ENCODE measurements around the gene RNF43. TPM values are rescaled to one million over a fixed set of nuclear protein-coding genes. Genes with fewer than 3 reads are reported as not detected.
A peak's percentile ranks its signal among the peaks of the same experiment; 100 is the strongest.

RNF43 gene
- polyA plus RNA-seq (ENCODE audit: insufficient read length in 3 of 3): 10 to 100 TPM; 12.7 to 14.6 (median 14.2) TPM

DNA sequence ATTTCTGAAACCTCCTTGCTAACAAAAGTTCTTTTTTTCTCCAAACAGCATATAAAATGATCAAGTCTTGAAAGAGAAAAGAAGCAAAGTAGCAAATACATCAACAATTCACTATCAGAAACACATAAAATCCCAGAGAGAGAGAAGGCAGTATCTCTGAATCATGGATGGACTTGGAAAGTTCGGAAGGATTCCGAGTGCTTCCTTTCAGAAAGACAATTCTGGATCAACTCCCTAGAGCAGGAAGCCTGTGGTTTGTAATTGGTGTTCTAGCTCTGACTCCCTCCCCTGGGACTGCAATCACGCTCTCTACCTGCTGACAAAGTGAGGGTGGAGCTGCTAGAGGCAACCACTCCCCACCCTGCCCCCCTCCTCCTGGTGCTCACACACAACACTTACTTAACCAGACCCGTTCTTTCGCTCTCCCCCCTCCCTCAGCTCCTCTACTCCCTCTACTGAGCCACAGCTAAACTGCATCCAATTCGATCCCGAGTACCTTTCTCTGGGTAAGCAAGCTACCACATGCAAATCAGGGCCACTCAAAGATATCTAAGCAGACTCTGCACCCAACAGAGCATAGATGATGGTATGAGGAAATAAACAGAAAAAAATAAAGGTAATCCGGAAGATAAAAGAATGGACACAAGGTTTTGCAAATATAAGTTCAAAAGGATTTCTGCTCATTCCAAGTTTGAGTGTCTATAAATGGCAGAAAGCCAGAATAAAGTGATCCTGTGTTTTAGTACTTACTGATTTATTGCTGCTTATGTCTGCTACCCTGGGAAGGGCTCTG lies at the start of gene RNF43:
Gene RNF43 (minus strand): TSS at position 235 of the 793 bp plus-strand sequence. CDS start 1,957 bp downstream, outside the sequence.
- DNase-seq (ENCODE audit: low read depth in 3 of 3, low spot score in 2 of 3): peak; percentile 83 to 88 (median 88)

- no peak for DNase-seq (ENCODE audit: low read depth in 3 of 3, low spot score in 2 of 3)
These were observed 38.2 kb upstream of the RNF43 start for GRCh38 chr17:58455491-58455890.

DNA sequence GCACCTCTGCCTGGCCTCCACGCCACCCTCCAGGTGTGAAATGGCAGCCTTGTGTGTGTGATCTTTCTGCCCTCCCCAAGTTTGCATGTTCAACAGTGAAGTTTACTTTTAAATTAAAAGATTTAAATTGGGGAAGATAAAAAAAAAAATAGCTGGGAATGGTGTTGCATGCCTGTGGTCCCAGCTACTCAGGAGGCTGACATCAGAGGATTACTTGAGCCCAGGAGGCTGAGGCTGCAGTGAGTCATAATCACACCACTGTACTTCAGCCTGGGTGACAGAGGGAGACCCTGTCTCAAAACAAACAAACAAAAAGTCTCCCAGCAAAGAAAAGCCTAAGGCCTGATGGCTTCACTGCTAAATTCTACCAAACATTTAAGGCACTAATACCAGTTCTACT lies 35.4 kb upstream of the RNF43 start:
- no peak for DNase-seq (ENCODE audit: low read depth in 3 of 3, low spot score in 2 of 3)

GRCh38 chr17:58447039-58447975 lies 30.0 kb upstream of the RNF43 start:
- peak; percentile 14 to 50 (median 31) for DNase-seq (ENCODE audit: low read depth in 3 of 3, low spot score in 2 of 3)

- no peak for DNase-seq (ENCODE audit: low read depth in 3 of 3, low spot score in 2 of 3)
These were observed 28.8 kb upstream of the RNF43 start for GRCh38 chr17:58446086-58446485.

DNA sequence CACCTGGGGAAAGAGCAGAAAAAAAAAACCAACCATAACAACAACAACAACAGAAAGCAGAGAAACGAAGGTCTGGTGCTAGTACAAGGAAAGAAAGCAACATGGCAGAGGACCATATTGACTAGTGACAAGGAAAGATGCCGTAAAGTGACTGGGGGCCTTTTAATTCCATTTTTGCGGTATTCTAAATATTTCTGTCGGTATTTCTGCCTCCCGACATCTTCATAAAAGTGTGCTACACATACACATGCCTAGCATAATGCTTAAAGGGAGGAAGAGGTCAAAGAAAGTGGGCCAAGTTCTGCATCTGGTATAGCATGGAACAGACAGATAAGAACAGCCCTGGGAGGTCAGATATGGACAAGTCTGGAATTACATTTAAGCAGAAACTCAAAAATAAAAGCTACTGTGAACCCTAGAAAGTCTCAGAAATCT lies 19.5 kb upstream of the RNF43 start:
- DNase-seq (ENCODE audit: low read depth in 3 of 3, low spot score in 2 of 3): no peak

GRCh38 chr17:58436245-58436644 lies 18.9 kb upstream of the RNF43 start:
- DNase-seq (ENCODE audit: low read depth in 3 of 3, low spot score in 2 of 3): no peak

GRCh38 chr17:58432806-58433573 lies 15.7 kb upstream of the RNF43 start:
- DNase-seq (ENCODE audit: low read depth in 3 of 3, low spot score in 2 of 3): no peak

- no peak for DNase-seq (ENCODE audit: low read depth in 3 of 3, low spot score in 2 of 3)
These were observed 10.5 kb upstream of the RNF43 start for GRCh38 chr17:58427807-58428206.

- no peak for DNase-seq (ENCODE audit: low read depth in 3 of 3, low spot score in 2 of 3)
These were observed 4.4 kb upstream of the RNF43 start for GRCh38 chr17:58421711-58422110.

GRCh38 chr17:58420827-58421226 lies 3.5 kb upstream of the RNF43 start:
- no peak for DNase-seq (ENCODE audit: low read depth in 3 of 3, low spot score in 2 of 3)

DNA sequence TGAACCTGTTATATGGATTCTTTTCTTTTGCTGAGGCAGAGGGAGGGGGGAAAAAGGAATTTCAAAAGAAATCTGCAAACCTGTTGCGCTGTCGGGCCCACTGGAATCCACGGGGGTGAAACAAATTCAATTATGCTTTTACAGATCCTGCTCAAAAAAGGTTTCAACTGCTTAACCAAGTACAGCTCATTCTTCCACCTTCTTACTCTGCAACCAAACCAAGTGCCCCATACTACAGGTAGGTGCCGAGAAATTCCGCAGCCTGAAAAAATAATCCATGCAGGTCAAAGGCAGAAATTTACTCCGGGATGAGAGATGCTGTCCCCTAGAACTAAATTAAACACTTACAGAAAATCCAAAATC lies 416 bp downstream of the RNF43 start:
- no peak for DNase-seq (ENCODE audit: low read depth in 3 of 3, low spot score in 2 of 3)

GRCh38 chr17:58416396-58416795 lies 938 bp downstream of the RNF43 start:
- no peak for DNase-seq (ENCODE audit: low read depth in 3 of 3, low spot score in 2 of 3)

DNA sequence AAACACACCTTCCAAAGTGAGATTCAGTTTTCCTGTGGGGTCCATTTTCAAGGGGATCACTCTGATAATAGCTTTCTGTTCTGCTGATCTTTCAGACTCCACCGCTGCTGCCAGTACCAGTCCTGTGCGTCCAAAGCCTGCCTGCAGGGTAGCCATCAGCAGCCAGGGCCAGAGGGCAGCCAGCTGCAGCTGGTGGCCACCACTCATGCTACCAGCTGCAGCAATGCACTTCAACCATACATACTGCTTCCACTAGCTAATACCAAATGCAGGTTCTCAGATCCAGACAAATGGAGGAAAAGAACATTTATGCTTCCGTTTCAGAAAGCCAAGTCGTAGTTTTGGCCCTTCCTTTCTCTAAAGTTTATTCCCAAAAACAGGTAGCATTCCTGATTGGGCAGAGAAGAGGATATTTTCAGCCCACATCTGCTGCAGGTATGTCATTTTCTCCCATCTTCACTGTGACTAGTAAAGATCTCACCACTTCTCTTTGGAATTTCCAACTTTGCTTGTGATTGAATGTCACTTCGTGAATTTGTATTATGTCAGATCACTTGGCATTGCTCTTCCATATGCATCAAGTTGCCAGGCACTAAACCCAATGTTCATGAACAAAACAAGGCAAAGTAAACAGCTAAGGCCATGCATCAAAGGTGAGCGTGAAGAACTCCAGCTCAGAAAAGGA lies 1.8 kb downstream of the RNF43 start:
- DNase-seq (ENCODE audit: low read depth in 3 of 3, low spot score in 2 of 3): no peak

DNA sequence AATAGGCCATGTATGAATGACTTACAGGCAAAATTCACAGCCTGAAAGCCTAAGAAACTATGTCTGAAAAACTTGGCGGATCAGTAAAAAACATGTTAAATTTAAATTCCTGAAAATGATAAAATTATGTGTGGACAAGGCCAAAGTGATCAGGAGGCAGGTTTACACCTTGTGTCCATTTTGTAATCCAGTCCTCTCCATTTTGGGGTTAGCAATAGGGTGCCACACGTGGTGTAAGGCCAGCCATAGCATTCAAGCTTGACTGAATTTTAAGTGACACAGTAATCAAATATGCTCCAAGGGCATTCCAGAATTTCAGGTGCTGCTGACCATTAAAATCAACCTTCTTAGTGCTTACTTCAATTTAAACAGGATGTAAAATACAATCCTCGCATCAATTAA lies 2.7 kb downstream of the RNF43 start:
- DNase-seq (ENCODE audit: low read depth in 3 of 3, low spot score in 2 of 3): no peak

GRCh38 chr17:58413684-58414083 lies 3.6 kb downstream of the RNF43 start:
- DNase-seq (ENCODE audit: low read depth in 3 of 3, low spot score in 2 of 3): no peak

GRCh38 chr17:58412961-58413586 lies 4.3 kb downstream of the RNF43 start:
- no peak for DNase-seq (ENCODE audit: low read depth in 3 of 3, low spot score in 2 of 3)

- no peak for DNase-seq (ENCODE audit: low read depth in 3 of 3, low spot score in 2 of 3)
These were observed 5.2 kb downstream of the RNF43 start for GRCh38 chr17:58412064-58412703.

GRCh38 chr17:58411408-58411894 lies 5.9 kb downstream of the RNF43 start:
- DNase-seq (ENCODE audit: low read depth in 3 of 3, low spot score in 2 of 3): no peak
